Thyroid gland (tissue), 4 donors: ENCODE results near the gene DENND2C. TPM values are rescaled to one million over a fixed set of nuclear protein-coding genes. Genes with fewer than 3 reads are reported as not detected.
A peak's percentile ranks its signal among the peaks of the same experiment; 100 is the strongest.

ENCODE experiments used
- DNase-seq, 2 donors: peaks; one replicate each; pipeline ENCODE4 v3.0.0-alpha.2; 2019
- H3K27ac ChIP-seq, 3 donors: fragments of 200-600 bp; sonication (generic); 1 replicate in 2 of 3; 2 replicates in 1 of 3; pipeline ENCODE4 v1.5.1; 2016 to 2019; ENCODE audit warnings: mild to moderate bottlenecking in 1 of 3, moderate library complexity in 1 of 3
- H3K27me3 ChIP-seq: fragments of 200-600 bp; sonication (generic); one replicate; pipeline ENCODE4 v1.5.1; 2019
- H3K36me3 ChIP-seq, 2 donors: fragments of 200-600 bp; sonication (generic); one replicate each; pipeline ENCODE4 v1.5.1; 2016 to 2019
- H3K4me1 ChIP-seq, 2 donors: fragments of 200-600 bp; sonication (generic); one replicate each; pipeline ENCODE4 v1.5.1; 2017 to 2019
- H3K4me3 ChIP-seq, 3 donors: fragments of 200-600 bp; sonication (generic); replicated peaks in 1 of 3; 1 replicate in 2 of 3; 2 replicates in 1 of 3; pipeline ENCODE4 v1.5.1; 2016; ENCODE audit warnings: mild to moderate bottlenecking in 1 of 3
- H3K9me3 ChIP-seq: fragments of 200-600 bp; sonication (generic); one replicate; pipeline ENCODE4 v1.5.1; 2017
- CTCF ChIP-seq, 6 experiments: fragments of 200-600 bp in 3 of 6; fragments of 450-650 bp in 3 of 6; sonication (generic) in 3 of 6; IDR thresholded peaks; one replicate each; pipeline ENCODE4 v1.5.1; 2016 to 2019; ENCODE audit warnings: antibody characterized with exemption in 6 of 6, mild to moderate bottlenecking in 2 of 6, inconsistent platforms in 1 of 6, moderate library complexity in 1 of 6
- POLR2A ChIP-seq, 2 donors: fragments of 450-650 bp; IDR thresholded peaks; one replicate each; pipeline ENCODE4 v1.6.1; 2017; ENCODE audit warnings: antibody characterized with exemption in 2 of 2, mild to moderate bottlenecking in 2 of 2, moderate library complexity in 1 of 2
- WGBS, 2 donors: methylation state at CpG; one replicate each; pipeline ENCODE4 v1.1.5; 2017; 5-methylcytosine and 5-hydroxymethylcytosine counted together
- intact Hi-C: fragments of 100-400 bp; cut with DNase I; formaldehyde crosslinking; loops from one replicate; pipeline ENCODE4 v1.15.1; 2023
- total RNA-seq, 4 donors: library from RNA; depleted of rRNA; stranded (reverse); fragments of >200 nt; gene quantifications; one replicate each; pipeline ENCODE4 v1.2.3, GENCODE V29; 2016

Gene DENND2C
- total RNA-seq, 4 donors from 2014 or later, result 2.6 to 3.9 (median 3.8) TPM

DNA sequence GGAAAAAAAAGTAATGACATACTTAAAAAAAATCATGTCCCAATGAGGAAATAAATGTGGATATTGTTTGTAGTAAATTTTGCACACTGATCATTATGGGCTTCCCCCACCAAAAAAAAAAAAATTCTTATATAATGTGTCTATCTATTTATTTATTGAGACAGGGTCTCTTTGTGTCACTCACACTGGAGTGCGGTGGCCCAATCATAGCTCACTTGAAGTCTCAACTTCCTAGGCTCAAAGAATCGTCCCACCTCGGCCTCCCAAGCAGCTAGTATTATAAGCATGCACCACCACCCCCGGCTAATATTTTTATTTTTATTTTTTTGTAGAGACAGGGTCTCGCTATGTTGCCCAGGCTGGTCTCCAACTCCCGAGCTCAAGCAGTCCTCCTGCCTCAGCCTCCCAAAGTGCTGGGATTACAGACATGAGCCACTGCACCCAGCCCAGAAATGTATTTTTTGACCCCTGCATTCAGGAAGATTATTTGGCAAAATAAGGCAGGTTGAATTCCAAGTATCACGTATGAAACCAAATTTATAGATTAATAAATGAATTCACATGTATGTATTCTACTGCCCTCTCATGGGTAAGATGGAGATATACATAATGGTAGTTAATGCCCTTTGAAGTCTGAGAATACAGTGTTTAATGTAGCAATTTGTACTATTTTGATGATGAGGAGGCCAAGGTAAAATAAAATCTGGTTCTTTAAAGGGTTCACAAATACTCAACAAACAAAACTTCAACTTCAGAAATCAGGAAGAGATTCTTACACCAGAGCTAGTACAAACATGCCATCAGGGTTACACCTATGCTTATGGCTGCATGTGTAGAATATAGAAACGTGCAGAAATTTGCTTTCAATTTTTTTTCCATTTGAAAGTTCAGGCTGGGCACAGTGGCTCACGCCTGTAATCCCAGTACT lies 1.4 kb upstream of the DENND2C start:
- Histone ChIP-seq H3K27ac (no peak overlapping the region), H3K27me3 (no peaks in the 10 kb centered on the region), H3K4me1 (peaks cover 0 to 4% of the 10 kb centered on the region in 2 donors), H3K9me3 (no peaks in the 10 kb centered on the region), H3K36me3 (no peaks in the 10 kb centered on the region), H3K4me3 (peak overlapping the region in 1 of 3 donors; percentile 90)
- 70 to 74% methylated on average over 9 of the region's 9 CpGs for WGBS, 2 donors
- TF ChIP-seq CTCF (IDR thresholded peaks at IDR 0.05), result peak in 1 of 6 experiments; percentile 17
- TF ChIP-seq POLR2A (IDR thresholded peaks at IDR 0.05), result no peak
- DNase-seq, result no peak
- intact Hi-C loops, result no loop called here

DNA sequence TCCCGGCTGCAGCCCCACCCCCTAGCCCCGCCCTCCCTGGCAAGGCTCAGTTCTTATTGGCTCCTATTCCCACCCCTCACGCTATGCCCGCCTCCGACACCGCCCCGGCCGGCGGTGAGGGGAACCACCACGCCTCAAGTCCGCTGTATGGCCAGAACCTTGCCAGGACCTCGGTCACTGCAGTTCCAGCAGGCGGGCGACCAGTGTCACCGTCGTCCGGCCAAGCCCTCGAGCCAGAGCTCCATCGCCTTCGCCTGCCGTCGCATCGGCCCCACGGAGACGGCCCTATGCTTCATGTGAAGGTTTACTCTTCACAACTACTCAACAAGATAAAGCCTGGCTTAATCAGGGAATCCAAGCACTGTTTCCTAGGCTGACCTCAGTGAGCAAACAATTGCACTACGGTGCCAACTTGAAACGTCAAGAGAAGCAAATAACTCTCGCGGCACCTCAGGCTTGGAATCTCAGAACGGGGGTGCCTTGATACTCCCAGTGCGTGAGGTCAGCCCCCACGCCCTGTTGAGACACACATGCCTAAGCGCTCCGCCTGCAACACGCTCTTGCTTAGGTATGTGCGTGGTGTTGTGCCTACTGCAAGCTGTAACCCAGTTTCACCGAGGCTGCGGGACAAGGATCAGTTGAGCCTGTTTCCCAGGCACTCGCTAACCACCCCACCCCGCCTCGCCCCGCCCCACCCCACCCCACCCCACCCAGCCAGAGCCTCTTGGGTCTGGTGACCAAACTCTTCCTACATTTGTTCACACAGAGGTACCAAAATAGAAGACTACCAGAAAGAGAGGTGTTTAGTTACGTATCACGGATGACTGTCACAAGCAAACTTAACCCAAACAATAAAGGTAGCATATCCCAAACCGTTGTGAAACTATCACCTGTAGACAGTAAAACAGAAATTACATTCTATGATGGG lies 498 bp upstream of the DENND2C start:
- WGBS, 2 donors, result 6 to 9% methylated on average over 16 to 25 of the region's 45 CpGs
- Histone ChIP-seq H3K36me3 (no peaks in the 10 kb centered on the region), H3K27ac (peak overlapping the region in 2 of 3 donors; percentile 30 to 63), H3K9me3 (no peaks in the 10 kb centered on the region), H3K4me1 (peaks cover 0 to 4% of the 10 kb centered on the region in 2 donors), H3K4me3 (peak overlapping the region; percentile 1 to 90 (median 75)), H3K27me3 (no peaks in the 10 kb centered on the region)
- TF ChIP-seq POLR2A (IDR thresholded peaks at IDR 0.05) (peak; percentile 34 to 93), CTCF (IDR thresholded peaks at IDR 0.05) (peak in 3 of 6 experiments; percentile 11 to 30 (median 17))
- peak; percentile 95 to 97 for DNase-seq
- intact Hi-C loops, result no loop called here

GRCh38 chr1:114668784-114669561 lies 876 bp downstream of the DENND2C start:
- Histone ChIP-seq H3K27ac (peak overlapping the region in 2 of 3 donors; percentile 63 to 68), H3K36me3 (no peaks in the 10 kb centered on the region), H3K4me3 (peak overlapping the region; percentile 56 to 90 (median 75)), H3K4me1 (peaks cover 0 to 4% of the 10 kb centered on the region in 2 donors), H3K9me3 (no peaks in the 10 kb centered on the region), H3K27me3 (no peaks in the 10 kb centered on the region)
- TF ChIP-seq CTCF (IDR thresholded peaks at IDR 0.05), result no peak
- no peak for TF ChIP-seq POLR2A (IDR thresholded peaks at IDR 0.05)
- no peak for DNase-seq
- 48 to 52% methylated on average over 13 of the region's 13 CpGs for WGBS, 2 donors
- intact Hi-C loops, result no loop called here

DNA sequence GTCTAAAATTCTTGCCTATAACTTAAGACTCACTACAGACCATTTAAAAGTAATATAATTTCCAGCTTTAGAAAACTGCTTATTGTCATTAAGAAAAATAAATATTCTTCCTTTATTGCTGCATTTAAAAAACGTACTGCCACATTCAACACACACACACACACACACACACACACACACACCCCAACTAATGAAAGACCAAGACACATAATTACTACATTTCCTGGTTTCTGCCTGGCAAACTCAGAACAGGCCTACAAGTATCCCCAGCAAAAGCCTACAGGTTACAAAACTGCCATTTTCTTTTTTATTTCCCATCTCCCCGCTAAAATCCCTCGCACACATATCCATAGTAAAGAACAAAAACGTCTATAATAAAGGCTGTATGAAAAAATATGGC lies 1.5 kb downstream of the DENND2C start:
- no peaks in the 10 kb centered on the region for H3K9me3 ChIP-seq
- DNase-seq, result no peak
- no peak for TF ChIP-seq POLR2A (IDR thresholded peaks at IDR 0.05)
- no peak for TF ChIP-seq CTCF (IDR thresholded peaks at IDR 0.05)

More for the DNA sequence above, 1.5 kb downstream of the DENND2C start:
- Histone ChIP-seq H3K4me3 (no peak overlapping the region), H3K36me3 (no peaks in the 10 kb centered on the region), H3K27ac (no peak overlapping the region), H3K4me1 (peaks cover 0 to 4% of the 10 kb centered on the region in 2 donors), H3K27me3 (no peaks in the 10 kb centered on the region)
- whole genome bisulfite sequencing, 2 donors, result 88 to 89% methylated on average over 4 of the region's 4 CpGs
- intact Hi-C loops, result no loop called here
